Adrenal gland (tissue), 12 donors: Measurements from ENCODE around the gene TIMM44. TPM values are rescaled to one million over a fixed set of nuclear protein-coding genes. Genes with fewer than 3 reads are reported as not detected.
A peak's percentile ranks its signal among the peaks of the same experiment; 100 is the strongest.

ENCODE experiments used
- DNase-seq, 7 donors: peaks; one replicate each; pipeline ENCODE4 v3.0.0-alpha.2; 2019 to 2020
- H3K27ac ChIP-seq, 5 donors: fragments of 200-600 bp; sonication (generic) in 4 of 5; 1 replicate in 3 of 5; 2 replicates in 2 of 5; pipeline versions ENCODE4 v1.5.1 to v1.8.0; 2016 to 2020; ENCODE audit warnings: mild to moderate bottlenecking in 1 of 5
- H3K27me3 ChIP-seq: fragments of 200-600 bp; 2 replicates; pipeline ENCODE4 v1.8.0; 2021
- H3K36me3 ChIP-seq, 2 donors: fragments of 200-600 bp; replicated peaks in 1 of 2; 1 replicate in 1 of 2; 2 replicates in 1 of 2; pipeline versions ENCODE4 v1.5.1 to v1.8.0; 2018 to 2022
- H3K4me1 ChIP-seq, 2 donors: fragments of 200-600 bp; replicated peaks in 1 of 2; 1 replicate in 1 of 2; 2 replicates in 1 of 2; pipeline versions ENCODE4 v1.5.1 to v1.8.0; 2018 to 2021
- H3K4me3 ChIP-seq, 4 donors: fragments of 200-600 bp; sonication (generic) in 3 of 4; one replicate each; pipeline ENCODE4 v1.5.1; 2016 to 2018
- H3K9me3 ChIP-seq, 3 donors: fragments of 200-600 bp; sonication (generic) in 1 of 3; replicated peaks in 1 of 3; 1 replicate in 2 of 3; 2 replicates in 1 of 3; pipeline versions ENCODE4 v1.5.1 to v1.8.0; 2016 to 2021
- POLR2A ChIP-seq, 2 donors: fragments of 450-650 bp; IDR thresholded peaks; one replicate each; pipeline ENCODE4 v1.6.1; 2017; ENCODE audit warnings: antibody characterized with exemption in 2 of 2, mild to moderate bottlenecking in 2 of 2, moderate library complexity in 1 of 2
- WGBS, 4 donors: extraction: QIAGEN DNeasy Blood & Tissue Kit in 2 of 4; methylation state at CpG; one replicate each; pipeline versions ENCODE4 v1.1.5 to v1.1.7; 2013 to 2017; 5-methylcytosine and 5-hydroxymethylcytosine counted together
- intact Hi-C, 2 donors: fragments of 100-400 bp; cut with DNase I; formaldehyde crosslinking; loops; one replicate each; pipeline versions ENCODE4 v1.14.1 to v1.15.0; 2022 to 2023
- polyA plus RNA-seq, 3 donors: library from polyadenylated mRNA; stranded (reverse); fragments of 200-250 nt in 2 of 3; fragments of 350-450 nt in 1 of 3; fragmentation: Illumina TruSeq in 1 of 3; extraction: RNeasy Lipid Tissue Mini Kit (QIAGEN cat#74804) in 1 of 3; gene quantifications; one replicate each; pipeline ENCODE4 v1.2.3, GENCODE V29; 2013 to 2014
- total RNA-seq, 9 donors: library from RNA; depleted of rRNA in 4 of 9; stranded (reverse); fragments of >200 nt in 4 of 9; fragments of 120-200 nt in 1 of 9; fragmentation: NEBNext Ultra II Directional in 1 of 9; extraction: Animal tissue kit (Norgen Biotek cat#: 25700) in 1 of 9; gene quantifications; one replicate each; pipeline versions ENCODE4 v1.1.0 to v1.2.4, GENCODE V29; 2013 to 2023
- TF ChIP-seq, protein P1 (sequence below), 6 experiments: fragments of 450-650 bp in 4 of 6; fragments of 200-600 bp in 2 of 6; sonication (generic) in 1 of 6; IDR thresholded peaks; 1 replicate in 5 of 6; 2 replicates in 1 of 6; pipeline versions ENCODE4 v1.5.1 to v1.8.0; 2016 to 2021; ENCODE audit warnings: antibody characterized with exemption in 6 of 6, mild to moderate bottlenecking in 2 of 6, moderate library complexity in 1 of 6
- donor health status: healthy with polysubstance abuse.
- donor health status: Bipolar disorder and iron deficiency.
- donor health status: DM: yes; HTN: yes; CAD: no.
- donor health status: DM: no; HTN: no; CAD: no.
- donor health status: DM: no; HTN: no; CAD: no.
- donor health status: DM: yes; HTN: yes; CAD: no.

The TIMM44 gene
- total and polyA plus RNA-seq, 12 donors, result 48.1 to 218 (median 60.8) TPM

GRCh38 chr19:7900401-7900870, 43.0 kb downstream of the TIMM44 start:
- peaks cover 20 to 21% of the 10 kb centered on the region in 2 donors for H3K4me1 ChIP-seq
- no peak overlapping the region for H3K27ac ChIP-seq
- H3K4me3 ChIP-seq, result no peak overlapping the region
- peak in 2 of 7 donors; percentile 30 to 33 for DNase-seq
- TF ChIP-seq, protein P1, sequence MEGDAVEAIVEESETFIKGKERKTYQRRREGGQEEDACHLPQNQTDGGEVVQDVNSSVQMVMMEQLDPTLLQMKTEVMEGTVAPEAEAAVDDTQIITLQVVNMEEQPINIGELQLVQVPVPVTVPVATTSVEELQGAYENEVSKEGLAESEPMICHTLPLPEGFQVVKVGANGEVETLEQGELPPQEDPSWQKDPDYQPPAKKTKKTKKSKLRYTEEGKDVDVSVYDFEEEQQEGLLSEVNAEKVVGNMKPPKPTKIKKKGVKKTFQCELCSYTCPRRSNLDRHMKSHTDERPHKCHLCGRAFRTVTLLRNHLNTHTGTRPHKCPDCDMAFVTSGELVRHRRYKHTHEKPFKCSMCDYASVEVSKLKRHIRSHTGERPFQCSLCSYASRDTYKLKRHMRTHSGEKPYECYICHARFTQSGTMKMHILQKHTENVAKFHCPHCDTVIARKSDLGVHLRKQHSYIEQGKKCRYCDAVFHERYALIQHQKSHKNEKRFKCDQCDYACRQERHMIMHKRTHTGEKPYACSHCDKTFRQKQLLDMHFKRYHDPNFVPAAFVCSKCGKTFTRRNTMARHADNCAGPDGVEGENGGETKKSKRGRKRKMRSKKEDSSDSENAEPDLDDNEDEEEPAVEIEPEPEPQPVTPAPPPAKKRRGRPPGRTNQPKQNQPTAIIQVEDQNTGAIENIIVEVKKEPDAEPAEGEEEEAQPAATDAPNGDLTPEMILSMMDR (IDR thresholded peaks at IDR 0.05), result no peak
- TF ChIP-seq POLR2A (IDR thresholded peaks at IDR 0.05), result no peak
- WGBS, 4 donors, result 89 to 94% (median 91%) methylated on average over 6 to 21 of the region's 21 CpGs
- no peaks in the 10 kb centered on the region for H3K27me3 ChIP-seq
- H3K36me3 ChIP-seq, result no peaks in the 10 kb centered on the region
- intact Hi-C loops, result loop anchor here in 1 of 2 donors (5.0 kb wide), 1 partner anchor 38 kb away; no protein-coding TSS in a partner anchor
- no peaks in the 10 kb centered on the region for H3K9me3 ChIP-seq

- intact Hi-C loops, result loop anchor here in 1 of 2 donors (5.0 kb wide), 1 partner anchor 38 kb away; no protein-coding TSS in a partner anchor
- Histone ChIP-seq H3K4me3 (no peak overlapping the region), H3K9me3 (no peaks in the 10 kb centered on the region), H3K27me3 (no peaks in the 10 kb centered on the region), H3K4me1 (peaks cover 14 to 15% of the 10 kb centered on the region in 2 donors), H3K36me3 (no peaks in the 10 kb centered on the region), H3K27ac (no peak overlapping the region)
- TF ChIP-seq POLR2A (IDR thresholded peaks at IDR 0.05), result no peak
- TF ChIP-seq, protein P1 (IDR thresholded peaks at IDR 0.05), result no peak
- DNase-seq, result peak in 2 of 7 donors; percentile 22 to 32
- WGBS, 4 donors, result 93 to 96% (median 95%) methylated on average over 11 to 34 of the region's 34 CpGs
These were observed 43.6 kb downstream of the TIMM44 start for GRCh38 chr19:7899751-7900378.

DNA sequence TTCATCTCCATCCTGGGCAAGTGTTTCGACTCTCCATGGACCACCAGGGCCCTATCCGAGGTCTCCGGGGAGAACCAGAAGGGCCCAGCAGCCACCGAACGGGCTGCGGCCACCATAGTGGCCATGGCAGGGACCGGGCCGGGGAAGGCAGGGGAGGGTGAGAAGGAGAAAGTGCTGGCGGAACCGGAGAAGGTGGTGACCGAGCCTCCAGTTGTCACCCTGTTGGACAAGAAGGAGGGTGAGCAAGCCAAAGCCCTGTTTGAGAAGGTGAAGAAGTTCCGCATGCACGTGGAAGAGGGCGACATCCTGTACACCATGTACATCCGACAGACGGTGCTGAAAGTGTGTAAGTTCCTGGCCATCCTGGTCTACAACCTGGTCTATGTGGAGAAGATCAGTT, 44.5 kb downstream of the TIMM44 start:
- Histone ChIP-seq H3K27me3 (no peaks in the 10 kb centered on the region), H3K36me3 (no peaks in the 10 kb centered on the region), H3K9me3 (no peaks in the 10 kb centered on the region), H3K4me3 (no peak overlapping the region), H3K4me1 (peaks cover 8 to 10% of the 10 kb centered on the region in 2 donors), H3K27ac (no peak overlapping the region)
- WGBS, 4 donors, result 96 to 97% (median 96%) methylated on average over 16 of the region's 16 CpGs
- TF ChIP-seq, protein P1 (IDR thresholded peaks at IDR 0.05), result no peak
- no peak for TF ChIP-seq POLR2A (IDR thresholded peaks at IDR 0.05)
- intact Hi-C loops, result no loop called here
- DNase-seq, result no peak

DNA sequence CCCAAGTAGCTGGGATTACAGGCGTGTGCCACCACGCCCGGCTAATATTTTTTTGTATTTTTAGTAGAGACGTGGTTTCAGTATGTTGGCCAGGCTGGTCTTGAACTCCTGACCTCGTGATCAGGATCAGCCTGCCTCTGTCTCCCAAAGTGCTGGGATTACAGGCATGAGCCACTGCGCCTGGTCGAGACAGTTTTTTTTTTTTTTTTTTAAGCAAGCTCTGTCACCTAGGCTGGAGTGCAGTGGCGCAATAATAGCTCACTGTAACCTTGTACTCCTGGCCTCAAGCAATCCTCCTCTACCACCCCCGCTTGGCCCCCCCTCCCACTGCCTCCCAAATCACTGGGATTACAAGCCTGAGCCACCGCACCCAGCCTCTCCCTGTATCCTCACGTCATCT, 46.2 kb downstream of the TIMM44 start:
- DNase-seq, result peak; percentile 71 to 94 (median 91)
- Histone ChIP-seq H3K4me1 (peaks cover 2 to 8% of the 10 kb centered on the region in 2 donors), H3K27ac (peak overlapping the region; percentile 18 to 81 (median 75)), H3K36me3 (no peaks in the 10 kb centered on the region), H3K27me3 (no peaks in the 10 kb centered on the region), H3K9me3 (no peaks in the 10 kb centered on the region), H3K4me3 (no peak overlapping the region)
- intact Hi-C loops, result no loop called here
- WGBS, 4 donors, result 46 to 61% (median 55%) methylated on average over 11 of the region's 11 CpGs
- no peak for TF ChIP-seq POLR2A (IDR thresholded peaks at IDR 0.05)
- TF ChIP-seq, protein P1 (IDR thresholded peaks at IDR 0.05), result no peak
